Kidney (tissue), 14 donors: ENCODE measurements around the gene LRRC28. TPM values are rescaled to one million over a fixed set of nuclear protein-coding genes. Genes with fewer than 3 reads are reported as not detected.

Source experiments
- DNase-seq, 5 donors: peaks; one replicate each; pipeline ENCODE4 v3.0.0-alpha.2; 2013 to 2020
- FAIRE-seq: peaks from 2 replicates; lab custom pipeline; 2012; peaks lifted over from hg19 to GRCh38; lab: Jason Lieb, UNC
- H3K27ac ChIP-seq, 2 donors: one replicate each; pipeline ENCODE4 v1.7.0; 2013; ENCODE audit warnings: low read depth in 2 of 2, low read length in 2 of 2, inconsistent platforms in 1 of 2
- H3K27me3 ChIP-seq: one replicate; pipeline ENCODE4 v1.7.1; 2013; ENCODE audit warnings: low read length, inconsistent platforms; ENCODE audit not compliant: control insufficient read depth, insufficient read depth
- H3K36me3 ChIP-seq, 3 donors: one replicate each; pipeline versions ENCODE4 v1.7.0 to v1.7.1; 2013; ENCODE audit warnings: low read length in 3 of 3, control low read depth in 1 of 3, inconsistent platforms in 1 of 3; ENCODE audit not compliant: insufficient read depth in 3 of 3, control insufficient read depth in 2 of 3
- H3K4me1 ChIP-seq, 3 donors: one replicate each; pipeline versions ENCODE4 v1.7.0 to v1.7.1; 2013; ENCODE audit warnings: low read length in 3 of 3, inconsistent platforms in 1 of 3, low read depth in 1 of 3; ENCODE audit not compliant: control insufficient read depth in 2 of 3, insufficient read depth in 2 of 3
- H3K4me3 ChIP-seq, 3 donors: one replicate each; pipeline versions ENCODE4 v1.7.0 to v1.8.1; 2013; ENCODE audit warnings: low read length in 3 of 3, control low read depth in 1 of 3, inconsistent platforms in 1 of 3
- H3K9ac ChIP-seq, 3 donors: one replicate each; pipeline versions ENCODE4 v1.7.0 to v1.7.1; 2013; ENCODE audit warnings: low read length in 3 of 3, control low read depth in 1 of 3, inconsistent platforms in 1 of 3
- H3K9me3 ChIP-seq, 3 donors: one replicate each; pipeline versions ENCODE4 v1.7.0 to v1.7.1; 2013; ENCODE audit warnings: low read length in 3 of 3, control low read depth in 1 of 3, inconsistent platforms in 1 of 3; ENCODE audit not compliant: control insufficient read depth in 2 of 3, insufficient read depth in 1 of 3
- CTCF ChIP-seq: IDR thresholded peaks from 3 replicates; pipeline ENCODE4 v1.5.1; 2012; ENCODE audit warnings: mild to moderate bottlenecking, moderate library complexity, borderline replicate concordance; ENCODE audit not compliant: insufficient read depth; ENCODE audit errors: extremely low read depth
- intact Hi-C: fragments of 100-400 bp; cut with DNase I; formaldehyde crosslinking; loops from one replicate; pipeline ENCODE4 v1.11.1; 2022
- polyA plus RNA-seq: library from polyadenylated mRNA; stranded (reverse); fragments of 350-450 nt; fragmentation: Illumina TruSeq; extraction: RNeasy Lipid Tissue Mini Kit (QIAGEN cat#74804); gene quantifications from one replicate; pipeline ENCODE4 v1.2.3, GENCODE V29; 2014; ENCODE audit warnings: low read depth, low replicate concordance; ENCODE audit not compliant: insufficient read depth
- total RNA-seq: library from RNA; stranded (reverse); fragmentation: NEBNext Ultra II Directional; extraction: Animal tissue kit (Norgen Biotek cat#: 25700); gene quantifications from one replicate; pipeline ENCODE4 v1.2.1, GENCODE V29; 2021
- donor health status: control.
- donor health status: control.
- donor health status: control.
- donor health status: control.
- donor health status: control.
- donor health status: DM: yes; HTN: yes; CAD: no.
- donor health status: Normal renal cell carcinoma (clear cell type).

The LRRC28 gene
- total and polyA plus RNA-seq, 2 donors from 2014 or later: 25.5 to 34.7 TPM

GRCh38 chr15:99343881-99344551 lies 92.7 kb downstream of the LRRC28 start:
- no peak overlapping the region for H3K9ac ChIP-seq
- no peak overlapping the region for H3K27ac ChIP-seq
- no peak overlapping the region for H3K4me3 ChIP-seq
- H3K4me1 ChIP-seq: peaks cover 0 to 17% (median 2%) of the 10 kb centered on the region in 3 donors
- no peaks in the 10 kb centered on the region for H3K36me3 ChIP-seq
- intact Hi-C loops: no loop called here
- H3K9me3 ChIP-seq: no peaks in the 10 kb centered on the region
- H3K27me3 ChIP-seq: no peaks in the 10 kb centered on the region
- DNase-seq: no peak
- no peak for FAIRE-seq
- TF ChIP-seq CTCF: peak; percentile 23

- intact Hi-C loops: no loop called here
- no peak overlapping the region for H3K4me3 ChIP-seq
- H3K36me3 ChIP-seq: no peaks in the 10 kb centered on the region
- no peaks in the 10 kb centered on the region for H3K27me3 ChIP-seq
- FAIRE-seq (no peak), DNase-seq (no peak)
- no peak overlapping the region for H3K27ac ChIP-seq
- no peaks in the 10 kb centered on the region for H3K9me3 ChIP-seq
- TF ChIP-seq CTCF: no peak
- no peak overlapping the region for H3K9ac ChIP-seq
- peaks cover 0 to 17% (median 2%) of the 10 kb centered on the region in 3 donors for H3K4me1 ChIP-seq
Observed at GRCh38 chr15:99344639-99345038, 93.4 kb downstream of the LRRC28 start.

- no peak for TF ChIP-seq CTCF
- no peak overlapping the region for H3K9ac ChIP-seq
- intact Hi-C loops: no loop called here
- H3K4me1 ChIP-seq: peaks cover 0 to 12% (median 2%) of the 10 kb centered on the region in 3 donors
- H3K27me3 ChIP-seq: no peaks in the 10 kb centered on the region
- H3K4me3 ChIP-seq: no peak overlapping the region
- no peaks in the 10 kb centered on the region for H3K36me3 ChIP-seq
- H3K9me3 ChIP-seq: no peaks in the 10 kb centered on the region
- H3K27ac ChIP-seq: no peak overlapping the region
- DNase-seq: no peak
- no peak for FAIRE-seq
Observed at GRCh38 chr15:99345242-99345641, 94.0 kb downstream of the LRRC28 start.
